C4-2B (cell line): Measurements from ENCODE around the gene CADM1.

Source experiments
- CTCF ChIP-seq: fragments of 450-650 bp; conservative IDR thresholded peaks from 2 replicates; pipeline ENCODE4 v1.5.1; 2017; ENCODE audit warnings: mild to moderate bottlenecking
- ZFX ChIP-seq: fragments of 450-650 bp; IDR thresholded peaks from 2 replicates; pipeline ENCODE4 v1.6.1; 2017

GRCh38 chr11:115450519-115450918 lies 53.7 kb downstream of the CADM1 start:
- TF ChIP-seq CTCF = no peak
- TF ChIP-seq ZFX = no peak
